Measurements from ENCODE around the gene HECTD1.
"Not testable (repeated sequence)": the region's sequence is repeated elsewhere in the genome, so short reads cannot be mapped to it uniquely, and the experiment has no call there.

The HECTD1 gene

GRCh38 chr14:31207755-31208545 is at the start of gene HECTD1:
Gene HECTD1 (minus strand): TSS chr14:31207793. CDS start chr14:31205936, 1,857 bp downstream.
- Histone ChIP-seq H3K36me3 (ENCODE audit: control insufficient read depth in 5 of 5, insufficient read depth in 5 of 5, low read length in 5 of 5) (peaks cover 0 to 4% (median 0%) of the 10 kb centered on the region in 5 donors), H3K27ac (ENCODE audit: low read depth, low read length) (peak within 1 kb of the TSS; percentile 99), H3K4me1 (ENCODE audit: control insufficient read depth in 5 of 5, insufficient read depth in 5 of 5, low read length in 5 of 5) (peaks cover 1 to 30% (median 29%) of the 10 kb centered on the region in 5 donors), H3K9me3 (ENCODE audit: control insufficient read depth in 5 of 5, low read length in 5 of 5) (no peaks in the 10 kb centered on the region), H3K27me3 (ENCODE audit: control insufficient read depth in 5 of 5, insufficient read depth in 4 of 5, low read length in 5 of 5) (no peaks in the 10 kb centered on the region), H3K9ac (ENCODE audit: low read length in 5 of 5) (peak within 1 kb of the TSS; percentile 97 to 100 (median 100)), H3K4me3 (ENCODE audit: low read depth in 1 of 5, low read length in 5 of 5) (peak within 1 kb of the TSS; percentile 74 to 87 (median 84))

GRCh38 chr14:31257244-31257553 is 49.6 kb upstream of the HECTD1 start:
- Histone ChIP-seq H3K27me3 (ENCODE audit: control insufficient read depth in 5 of 5, insufficient read depth in 4 of 5, low read length in 5 of 5) (no peaks in the 10 kb centered on the region), H3K27ac (ENCODE audit: low read depth, low read length) (no peak overlapping the region), H3K9me3 (ENCODE audit: control insufficient read depth in 5 of 5, low read length in 5 of 5) (no peaks in the 10 kb centered on the region), H3K4me1 (ENCODE audit: control insufficient read depth in 5 of 5, insufficient read depth in 5 of 5, low read length in 5 of 5) (peaks cover 0 to 12% (median 7%) of the 10 kb centered on the region in 5 donors), H3K4me3 (ENCODE audit: low read depth in 1 of 5, low read length in 5 of 5) (no peak overlapping the region), H3K9ac (ENCODE audit: low read length in 5 of 5) (no peak overlapping the region), H3K36me3 (ENCODE audit: control insufficient read depth in 5 of 5, insufficient read depth in 5 of 5, low read length in 5 of 5) (no peaks in the 10 kb centered on the region)

- Histone ChIP-seq H3K9me3 (ENCODE audit: control insufficient read depth in 5 of 5, low read length in 5 of 5) (no peaks in the 10 kb centered on the region), H3K36me3 (ENCODE audit: control insufficient read depth in 5 of 5, insufficient read depth in 5 of 5, low read length in 5 of 5) (no peaks in the 10 kb centered on the region)
Measured at GRCh38 chr14:31256534-31257243, 49.1 kb upstream of the HECTD1 start.

GRCh38 chr14:31255918-31256317 is 48.3 kb upstream of the HECTD1 start:
- H3K4me3 ChIP-seq (ENCODE audit: low read depth in 1 of 5, low read length in 5 of 5); H3K9me3 ChIP-seq (ENCODE audit: control insufficient read depth in 5 of 5, low read length in 5 of 5); H3K36me3 ChIP-seq (ENCODE audit: control insufficient read depth in 5 of 5, insufficient read depth in 5 of 5, low read length in 5 of 5); H3K27me3 ChIP-seq (ENCODE audit: control insufficient read depth in 5 of 5, insufficient read depth in 4 of 5, low read length in 5 of 5); H3K27ac ChIP-seq (ENCODE audit: low read depth, low read length); H3K9ac ChIP-seq (ENCODE audit: low read length in 5 of 5); H3K4me1 ChIP-seq (ENCODE audit: control insufficient read depth in 5 of 5, insufficient read depth in 5 of 5, low read length in 5 of 5): not testable (repeated sequence)

More at GRCh38 chr14:31256534-31257243, 49.1 kb upstream of the HECTD1 start:
- Histone ChIP-seq H3K27me3 (ENCODE audit: control insufficient read depth in 5 of 5, insufficient read depth in 4 of 5, low read length in 5 of 5) (no peaks in the 10 kb centered on the region), H3K4me1 (ENCODE audit: control insufficient read depth in 5 of 5, insufficient read depth in 5 of 5, low read length in 5 of 5) (peaks cover 0 to 7% (median 2%) of the 10 kb centered on the region in 5 donors), H3K9ac (ENCODE audit: low read length in 5 of 5) (no peak overlapping the region), H3K27ac (ENCODE audit: low read depth, low read length) (no peak overlapping the region), H3K4me3 (ENCODE audit: low read depth in 1 of 5, low read length in 5 of 5) (no peak overlapping the region)

GRCh38 chr14:31255286-31255685 is 47.7 kb upstream of the HECTD1 start:
- H3K27me3 ChIP-seq (ENCODE audit: control insufficient read depth in 5 of 5, insufficient read depth in 4 of 5, low read length in 5 of 5), result no peaks in the 10 kb centered on the region
- no peak overlapping the region for H3K27ac ChIP-seq (ENCODE audit: low read depth, low read length)
- no peaks in the 10 kb centered on the region for H3K9me3 ChIP-seq (ENCODE audit: control insufficient read depth in 5 of 5, low read length in 5 of 5)
- H3K4me3 ChIP-seq (ENCODE audit: low read depth in 1 of 5, low read length in 5 of 5), result no peak overlapping the region
- no peak overlapping the region for H3K9ac ChIP-seq (ENCODE audit: low read length in 5 of 5)
- H3K36me3 ChIP-seq (ENCODE audit: control insufficient read depth in 5 of 5, insufficient read depth in 5 of 5, low read length in 5 of 5), result no peaks in the 10 kb centered on the region
- H3K4me1 ChIP-seq (ENCODE audit: control insufficient read depth in 5 of 5, insufficient read depth in 5 of 5, low read length in 5 of 5), result peaks cover 0 to 3% (median 0%) of the 10 kb centered on the region in 5 donors

GRCh38 chr14:31253746-31254471 is 46.3 kb upstream of the HECTD1 start:
- Histone ChIP-seq H3K9ac (ENCODE audit: low read length in 5 of 5) (no peak overlapping the region), H3K4me3 (ENCODE audit: low read depth in 1 of 5, low read length in 5 of 5) (no peak overlapping the region), H3K4me1 (ENCODE audit: control insufficient read depth in 5 of 5, insufficient read depth in 5 of 5, low read length in 5 of 5) (peaks cover 0 to 3% (median 0%) of the 10 kb centered on the region in 5 donors), H3K27me3 (ENCODE audit: control insufficient read depth in 5 of 5, insufficient read depth in 4 of 5, low read length in 5 of 5) (no peaks in the 10 kb centered on the region), H3K27ac (ENCODE audit: low read depth, low read length) (no peak overlapping the region), H3K9me3 (ENCODE audit: control insufficient read depth in 5 of 5, low read length in 5 of 5) (no peaks in the 10 kb centered on the region), H3K36me3 (ENCODE audit: control insufficient read depth in 5 of 5, insufficient read depth in 5 of 5, low read length in 5 of 5) (no peaks in the 10 kb centered on the region)

GRCh38 chr14:31252865-31253264 is 45.3 kb upstream of the HECTD1 start:
- Histone ChIP-seq H3K27me3 (ENCODE audit: control insufficient read depth in 5 of 5, insufficient read depth in 4 of 5, low read length in 5 of 5) (no peaks in the 10 kb centered on the region), H3K36me3 (ENCODE audit: control insufficient read depth in 5 of 5, insufficient read depth in 5 of 5, low read length in 5 of 5) (no peaks in the 10 kb centered on the region), H3K9me3 (ENCODE audit: control insufficient read depth in 5 of 5, low read length in 5 of 5) (no peaks in the 10 kb centered on the region), H3K27ac (ENCODE audit: low read depth, low read length) (no peak overlapping the region), H3K9ac (ENCODE audit: low read length in 5 of 5) (no peak overlapping the region), H3K4me3 (ENCODE audit: low read depth in 1 of 5, low read length in 5 of 5) (no peak overlapping the region), H3K4me1 (ENCODE audit: control insufficient read depth in 5 of 5, insufficient read depth in 5 of 5, low read length in 5 of 5) (peaks cover 0 to 3% (median 0%) of the 10 kb centered on the region in 5 donors)

GRCh38 chr14:31251028-31251958 is 43.7 kb upstream of the HECTD1 start:
- Histone ChIP-seq H3K9me3 (ENCODE audit: control insufficient read depth in 5 of 5, low read length in 5 of 5) (no peaks in the 10 kb centered on the region), H3K36me3 (ENCODE audit: control insufficient read depth in 5 of 5, insufficient read depth in 5 of 5, low read length in 5 of 5) (no peaks in the 10 kb centered on the region), H3K9ac (ENCODE audit: low read length in 5 of 5) (no peak overlapping the region), H3K27me3 (ENCODE audit: control insufficient read depth in 5 of 5, insufficient read depth in 4 of 5, low read length in 5 of 5) (no peaks in the 10 kb centered on the region), H3K27ac (ENCODE audit: low read depth, low read length) (no peak overlapping the region), H3K4me3 (ENCODE audit: low read depth in 1 of 5, low read length in 5 of 5) (no peak overlapping the region), H3K4me1 (ENCODE audit: control insufficient read depth in 5 of 5, insufficient read depth in 5 of 5, low read length in 5 of 5) (no peaks in the 10 kb centered on the region)

- H3K27me3 ChIP-seq (ENCODE audit: control insufficient read depth in 5 of 5, insufficient read depth in 4 of 5, low read length in 5 of 5), result no peaks in the 10 kb centered on the region
- no peaks in the 10 kb centered on the region for H3K36me3 ChIP-seq (ENCODE audit: control insufficient read depth in 5 of 5, insufficient read depth in 5 of 5, low read length in 5 of 5)
- H3K27ac ChIP-seq (ENCODE audit: low read depth, low read length), result no peak overlapping the region
- H3K4me3 ChIP-seq (ENCODE audit: low read depth in 1 of 5, low read length in 5 of 5), result no peak overlapping the region
- peaks cover 0 to 11% (median 9%) of the 10 kb centered on the region in 5 donors for H3K4me1 ChIP-seq (ENCODE audit: control insufficient read depth in 5 of 5, insufficient read depth in 5 of 5, low read length in 5 of 5)
- H3K9me3 ChIP-seq (ENCODE audit: control insufficient read depth in 5 of 5, low read length in 5 of 5), result no peaks in the 10 kb centered on the region
- H3K9ac ChIP-seq (ENCODE audit: low read length in 5 of 5), result no peak overlapping the region
Measured at GRCh38 chr14:31244626-31245025, 37.0 kb upstream of the HECTD1 start.

Measured in subcutaneous abdominal adipose tissue (tissue), 5 donors.